LoVo (cell line): ENCODE results near the gene ZNF831.

Experiments used
- DNase-seq: peaks from one replicate; pipeline ENCODE4 v3.0.0-alpha.2; 2016; ENCODE audit warnings: low spot score

The ZNF831 gene

GRCh38 chr20:59214606-59215547 is 51.3 kb downstream of the ZNF831 start:
- no peak for DNase-seq

GRCh38 chr20:59217173-59217572 is 53.6 kb downstream of the ZNF831 start:
- DNase-seq, result no peak

GRCh38 chr20:59217794-59218280 is 54.2 kb downstream of the ZNF831 start:
- no peak for DNase-seq

- DNase-seq, result no peak
Measured at GRCh38 chr20:59219211-59219610, 55.6 kb downstream of the ZNF831 start.

- DNase-seq, result no peak
Measured at GRCh38 chr20:59220161-59220560, 56.5 kb downstream of the ZNF831 start.

GRCh38 chr20:59221049-59221706 is 57.6 kb downstream of the ZNF831 start:
- DNase-seq, result no peak

GRCh38 chr20:59221707-59222252 is 58.2 kb downstream of the ZNF831 start:
- no peak for DNase-seq

GRCh38 chr20:59222253-59223181 is 58.9 kb downstream of the ZNF831 start:
- peak; percentile 74 for DNase-seq

GRCh38 chr20:59223182-59223601 is 59.6 kb downstream of the ZNF831 start:
- DNase-seq, result peak; percentile 4

- DNase-seq, result no peak
Measured at GRCh38 chr20:59223750-59224149, 60.1 kb downstream of the ZNF831 start.

GRCh38 chr20:59224236-59224635 is 60.6 kb downstream of the ZNF831 start:
- no peak for DNase-seq

- no peak for DNase-seq
Measured at GRCh38 chr20:59230385-59230784, 66.8 kb downstream of the ZNF831 start.

- DNase-seq, result no peak
Measured at GRCh38 chr20:59231124-59231804, 67.6 kb downstream of the ZNF831 start.

- no peak for DNase-seq
Measured at GRCh38 chr20:59232618-59233017, 69.0 kb downstream of the ZNF831 start.

GRCh38 chr20:59235226-59235625 is 71.6 kb downstream of the ZNF831 start:
- DNase-seq, result no peak

- no peak for DNase-seq
Measured at GRCh38 chr20:59240006-59240405, 76.4 kb downstream of the ZNF831 start.

- no peak for DNase-seq
Measured at GRCh38 chr20:59242714-59243626, 79.3 kb downstream of the ZNF831 start.

GRCh38 chr20:59246691-59247400 is 83.2 kb downstream of the ZNF831 start:
- DNase-seq, result no peak
